ENCODE data around the gene ANKRD11.

GRCh38 chr16:89370081-89370511, 120.3 kb downstream of the ANKRD11 start:
- TF ChIP-seq CTCF (IDR thresholded peaks at IDR 0.05): no peak
- no peak for TF ChIP-seq POLR2A (IDR thresholded peaks at IDR 0.05)
- no peak for TF ChIP-seq POLR2AphosphoS5 (IDR thresholded peaks at IDR 0.05)
- no peak for TF ChIP-seq EP300 (IDR thresholded peaks at IDR 0.05)
